GM19452 (cell line): ENCODE measurements around the gene UNC80.
"Not testable (repeated sequence)": the region's sequence is repeated elsewhere in the genome, so short reads cannot be mapped to it uniquely, and the experiment has no call there.

Experiments used
- ATAC-seq: cut with Tn5 transposase; IDR thresholded peaks from one replicate; pipeline ENCODE4 v1.9.1; 2021; ENCODE audit not compliant: unreplicated experiment

Gene UNC80

DNA sequence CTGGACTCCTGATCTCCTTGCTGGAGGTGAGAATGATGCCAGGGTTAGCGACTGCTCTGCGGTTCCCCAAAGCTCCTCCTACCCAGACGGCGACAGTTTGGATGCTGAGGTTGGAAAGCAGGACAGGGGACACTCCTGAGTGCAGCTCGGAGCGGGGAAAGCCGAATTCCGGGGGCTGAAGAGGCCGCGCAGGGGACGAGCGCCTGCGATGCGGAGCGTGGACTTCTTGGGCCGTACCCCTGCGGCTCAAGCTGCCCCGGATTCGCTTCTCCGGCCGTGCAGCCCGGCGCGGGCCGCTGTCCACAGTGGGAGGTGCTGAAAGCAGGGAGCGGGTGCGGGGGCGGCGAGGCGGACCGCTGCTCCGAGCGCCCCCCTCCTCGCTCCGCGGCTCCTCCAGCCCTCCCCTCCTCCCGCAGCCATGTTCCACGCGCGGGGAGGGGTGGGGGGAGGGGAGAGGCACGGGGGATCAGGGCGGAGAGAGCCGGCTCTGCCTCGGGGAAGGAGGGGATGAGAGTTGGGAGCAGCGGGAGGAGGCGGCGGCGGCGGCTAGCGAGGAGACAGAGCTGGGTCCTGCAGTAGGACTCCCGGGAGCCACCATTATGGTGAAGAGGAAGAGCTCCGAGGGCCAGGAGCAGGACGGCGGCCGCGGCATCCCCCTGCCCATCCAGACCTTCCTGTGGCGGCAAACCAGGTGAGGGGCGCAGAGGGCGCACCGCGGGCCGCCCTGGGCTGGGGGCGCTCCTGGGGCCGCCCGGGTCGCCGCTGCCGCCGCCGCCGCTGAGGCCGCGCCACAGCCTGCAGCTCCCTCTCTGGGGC is at the start of gene UNC80:
Gene UNC80, plus strand, starts transcription at position 359 of the 816 bp plus-strand sequence. Its CDS starts 241 bp downstream, at position 600.
- ATAC-seq, result peak; percentile 72

DNA sequence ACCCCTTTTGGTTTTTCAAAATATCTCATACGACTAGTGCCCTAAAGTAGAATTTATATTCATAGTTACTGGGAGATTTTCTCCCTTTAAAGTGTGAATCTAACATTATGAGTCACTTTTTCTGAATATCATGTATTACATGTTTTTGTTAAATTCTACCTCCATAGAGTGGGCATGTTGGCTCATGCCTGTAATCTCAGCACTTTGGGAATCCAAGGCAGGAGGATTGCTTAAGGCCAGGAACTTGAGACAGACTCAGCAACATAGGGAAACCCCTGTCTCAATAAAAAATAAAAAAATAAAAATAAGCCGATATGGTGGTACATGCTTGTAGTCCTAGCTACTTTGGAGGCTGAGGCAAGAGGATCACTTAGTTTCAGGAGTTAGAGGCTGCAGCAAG is 45.3 kb upstream of the UNC80 start:
- ATAC-seq, result no peak

- no peak for ATAC-seq
Observed at GRCh38 chr2:209727077-209727476, 44.6 kb upstream of the UNC80 start.

GRCh38 chr2:209734805-209735204 is 36.8 kb upstream of the UNC80 start:
- no peak for ATAC-seq

- ATAC-seq, result no peak
Observed at GRCh38 chr2:209741953-209742352, 29.7 kb upstream of the UNC80 start.

- no peak for ATAC-seq
Observed at GRCh38 chr2:209753020-209753419, 18.6 kb upstream of the UNC80 start.

DNA sequence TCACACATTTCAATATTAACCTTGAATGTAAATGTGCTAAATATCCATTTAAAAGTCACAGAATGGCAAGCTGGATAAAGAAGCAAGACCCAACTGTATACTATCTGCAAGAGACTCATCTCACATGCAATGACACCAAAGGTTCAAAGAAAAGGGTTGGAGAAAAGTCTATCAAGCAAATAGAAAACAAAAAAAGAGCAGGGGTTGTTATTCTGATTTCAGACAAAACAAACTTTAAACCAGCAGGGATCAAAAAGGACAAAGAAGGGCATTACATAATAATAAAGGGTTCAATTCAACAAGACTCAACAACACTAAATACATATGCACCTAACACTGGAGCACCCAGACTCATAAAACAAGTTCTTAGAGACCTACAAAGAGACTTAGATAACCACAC is 14.5 kb upstream of the UNC80 start:
- no peak for ATAC-seq

GRCh38 chr2:209761566-209761965 is 10.1 kb upstream of the UNC80 start:
- ATAC-seq, result no peak

GRCh38 chr2:209762563-209762962 is 9.1 kb upstream of the UNC80 start:
- no peak for ATAC-seq

DNA sequence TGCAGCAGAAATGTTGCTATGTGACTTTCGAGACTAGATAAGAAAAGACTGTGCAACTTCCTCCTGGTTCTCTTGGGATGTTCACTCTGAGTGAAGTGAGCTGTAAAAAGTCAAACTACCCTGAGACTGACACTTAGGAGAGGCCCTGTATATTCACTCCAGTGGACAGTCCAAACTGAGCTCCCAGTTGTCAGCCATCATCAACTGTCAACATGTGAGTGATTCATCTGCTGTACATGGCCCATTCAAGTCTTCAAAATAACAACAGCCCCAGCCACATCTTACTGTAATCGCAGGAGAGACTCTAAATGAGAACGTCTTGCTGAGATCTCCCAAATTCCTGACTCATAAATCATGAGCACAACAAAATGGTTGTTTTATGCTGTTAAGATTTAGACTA is 8.5 kb upstream of the UNC80 start:
- no peak for ATAC-seq

DNA sequence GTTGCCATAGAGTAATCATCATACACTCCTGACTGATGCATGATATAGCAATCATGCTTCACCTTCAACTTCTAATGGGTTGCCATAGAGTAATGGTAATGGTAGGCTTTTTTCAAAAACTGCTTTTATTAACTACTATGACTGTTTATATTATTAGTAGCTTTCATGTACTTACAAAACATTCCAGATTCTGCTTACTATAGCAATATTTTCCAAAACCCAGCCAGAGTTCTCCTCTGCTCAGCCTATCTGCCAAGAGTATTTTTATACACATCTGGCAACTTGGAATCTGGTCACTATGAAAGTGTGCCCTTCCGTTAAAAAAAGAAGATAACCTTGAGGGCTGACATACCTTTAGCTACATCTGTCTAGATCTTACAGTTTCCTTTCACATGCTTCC is 5.0 kb upstream of the UNC80 start:
- no peak for ATAC-seq

DNA sequence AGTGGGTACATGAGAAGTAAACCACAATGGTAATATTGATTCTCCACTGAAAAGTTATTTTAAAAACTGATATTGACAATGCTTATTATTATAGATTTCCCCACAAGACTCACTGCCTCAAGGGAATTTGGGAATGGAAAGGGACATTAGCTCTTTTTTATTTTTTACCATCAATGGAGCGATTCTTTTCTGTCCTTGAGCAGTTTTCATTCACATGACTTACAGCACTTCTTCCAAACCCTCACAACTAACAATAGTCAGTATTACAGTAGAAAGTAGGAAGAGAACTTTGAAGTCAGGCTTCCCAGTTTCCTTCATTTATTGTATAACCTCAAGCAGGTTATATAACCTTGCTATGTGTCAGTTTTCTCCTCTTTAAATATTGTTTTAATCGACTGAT is 4.3 kb upstream of the UNC80 start:
- ATAC-seq, result no peak

GRCh38 chr2:209768557-209768956 is 3.1 kb upstream of the UNC80 start:
- ATAC-seq, result no peak

GRCh38 chr2:209772290-209772685 is 656 bp downstream of the UNC80 start:
- no peak for ATAC-seq

GRCh38 chr2:209773377-209773776 is 1.7 kb downstream of the UNC80 start:
- ATAC-seq, result no peak

- ATAC-seq, result no peak
Observed at GRCh38 chr2:209787416-209787815, 15.8 kb downstream of the UNC80 start.

DNA sequence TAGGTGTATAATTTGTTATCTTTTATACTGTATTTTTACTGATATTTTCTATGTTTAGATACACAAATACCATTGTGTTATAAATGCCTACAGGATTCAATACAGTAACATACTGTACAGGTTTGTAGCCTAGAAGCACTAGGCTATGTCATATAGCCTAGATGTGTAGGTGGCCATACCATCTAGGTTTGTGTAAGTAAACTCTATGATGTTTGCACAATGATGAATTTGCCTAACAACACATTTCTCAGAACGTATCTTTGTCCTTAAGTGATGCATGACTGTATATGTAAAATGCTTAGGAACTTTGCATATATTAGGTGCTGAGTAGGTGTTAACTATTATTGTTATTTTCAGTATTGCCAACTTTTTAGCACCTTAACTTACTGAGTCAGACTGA is 17.3 kb downstream of the UNC80 start:
- no peak for ATAC-seq

GRCh38 chr2:209790066-209790728 is 18.6 kb downstream of the UNC80 start:
- ATAC-seq, result no peak

- no peak for ATAC-seq
Observed at GRCh38 chr2:209791151-209791550, 19.5 kb downstream of the UNC80 start.

DNA sequence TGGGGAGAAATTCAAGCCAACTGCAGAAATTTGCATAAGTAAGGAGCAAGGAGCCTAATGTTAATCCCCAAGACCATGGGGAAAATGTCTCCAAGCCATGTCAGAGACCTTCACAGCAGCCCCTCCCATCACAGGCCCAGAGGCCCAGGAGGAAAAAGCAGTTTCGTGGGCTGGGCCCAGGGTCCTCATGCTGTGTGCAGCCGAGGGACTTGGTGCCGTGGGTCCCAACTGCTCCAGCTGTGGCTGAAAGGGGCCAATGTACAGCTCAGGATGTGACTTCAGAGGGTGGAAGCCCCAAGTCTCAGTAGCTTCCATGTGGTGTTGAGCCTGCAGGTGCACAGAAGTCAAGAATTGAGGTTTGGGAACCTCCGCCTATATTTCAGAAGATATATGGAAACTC is 23.8 kb downstream of the UNC80 start:
- ATAC-seq, result not testable (repeated sequence)

GRCh38 chr2:209805351-209805750 is 33.7 kb downstream of the UNC80 start:
- no peak for ATAC-seq

GRCh38 chr2:209806318-209806717 is 34.7 kb downstream of the UNC80 start:
- ATAC-seq, result no peak

DNA sequence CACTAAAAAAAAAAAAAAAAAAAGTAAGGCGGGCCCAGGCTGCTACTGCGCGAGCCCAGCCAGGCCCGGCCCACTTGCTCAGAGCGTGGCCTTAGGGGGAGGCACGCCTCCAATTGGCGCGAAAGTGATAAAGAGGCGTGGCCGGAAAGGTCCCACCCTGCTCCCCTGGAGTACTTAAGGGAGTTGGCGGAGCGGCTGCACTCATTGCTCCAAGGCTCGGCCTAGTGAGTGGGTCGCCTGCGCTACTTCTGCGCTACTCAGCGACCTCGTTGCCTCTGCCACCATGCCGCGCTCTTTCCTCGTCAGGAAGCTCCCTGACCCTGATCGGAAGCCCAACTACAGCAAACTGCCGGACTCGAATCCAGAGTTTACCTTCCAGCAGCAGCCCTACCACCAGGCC is 36.9 kb downstream of the UNC80 start:
- no peak for ATAC-seq
